ENCODE data around the gene RPS21. TPM values are rescaled to one million over a fixed set of nuclear protein-coding genes. Genes with fewer than 3 reads are reported as not detected.

The RPS21 gene
- total and polyA plus RNA-seq, 4 donors = 222 to 4,827 (median 2,651) TPM

DNA sequence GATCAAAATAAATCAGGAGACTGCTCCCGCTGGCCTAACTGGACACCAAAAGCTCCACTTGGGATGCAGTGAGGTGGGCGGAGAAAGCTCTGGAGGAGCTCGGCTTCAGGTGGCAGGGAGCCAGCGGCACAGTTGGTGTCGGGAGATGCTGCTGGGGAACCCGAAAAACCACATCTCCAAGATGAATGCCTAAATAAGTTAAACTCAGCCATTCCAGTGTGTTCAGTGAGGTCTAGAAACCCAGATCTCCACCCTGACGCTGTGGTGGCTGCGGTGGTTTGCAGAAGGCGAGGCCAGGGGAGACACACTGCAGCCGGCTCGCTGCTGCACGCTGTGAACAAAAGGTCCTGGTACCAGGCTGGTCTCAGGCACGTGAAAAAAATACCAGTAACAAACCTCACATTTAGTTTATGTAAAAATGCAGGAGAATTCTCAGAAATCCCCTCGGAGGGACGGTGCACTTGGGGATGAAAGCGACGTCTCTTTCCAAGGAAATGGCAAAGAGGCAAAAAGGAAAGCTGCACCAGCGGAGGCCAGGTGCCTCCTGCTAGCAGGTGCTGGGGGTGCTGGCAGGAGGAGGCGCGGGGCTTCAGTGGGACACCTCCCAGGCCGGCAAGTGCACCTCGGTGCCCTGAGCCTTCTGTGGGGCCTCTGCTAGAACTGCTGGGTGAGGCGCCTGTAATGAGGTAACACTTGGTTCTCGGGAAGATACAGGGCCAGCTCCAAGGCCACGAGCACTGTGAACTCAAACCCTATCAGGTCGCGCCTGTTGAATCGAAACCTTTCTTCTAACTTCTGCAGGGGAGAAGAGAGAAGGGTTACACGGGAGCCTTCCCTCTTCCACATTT is 3.6 kb downstream of the RPS21 start:
- 89% methylated on average over 29 of the region's 29 CpGs for WGBS, 2 donors
- ATAC-seq (ENCODE audit: insufficient read depth, low FRiP score) (no peak), DNase-seq (no peak)
- Histone ChIP-seq H3K9ac (ENCODE audit: insufficient read depth in 1 of 2, low read length in 2 of 2) (no peak overlapping the region), H3K4me1 (ENCODE audit: control insufficient read depth in 5 of 5, insufficient read depth in 5 of 5, low read length in 5 of 5) (peaks cover 2 to 18% (median 7%) of the 10 kb centered on the region in 5 donors), H3K36me3 (ENCODE audit: control insufficient read depth in 4 of 4, insufficient read depth in 4 of 4, low read length in 4 of 4) (peaks cover 0 to 49% (median 29%) of the 10 kb centered on the region in 4 donors), H3K4me3 (no peak overlapping the region), H3K9me3 (ENCODE audit: control insufficient read depth in 4 of 4, insufficient read depth in 3 of 4, low read length in 3 of 4) (no peaks in the 10 kb centered on the region), H3K27ac (ENCODE audit: low read depth in 1 of 2, low read length in 1 of 2) (no peak overlapping the region), H3K27me3 (ENCODE audit: control insufficient read depth in 3 of 3, insufficient read depth in 3 of 3, low read length in 2 of 3) (no peaks in the 10 kb centered on the region)
- no peak for TF ChIP-seq CTCF (IDR thresholded peaks at IDR 0.05; ENCODE audit: control extremely low read depth, extremely low read depth)

DNA sequence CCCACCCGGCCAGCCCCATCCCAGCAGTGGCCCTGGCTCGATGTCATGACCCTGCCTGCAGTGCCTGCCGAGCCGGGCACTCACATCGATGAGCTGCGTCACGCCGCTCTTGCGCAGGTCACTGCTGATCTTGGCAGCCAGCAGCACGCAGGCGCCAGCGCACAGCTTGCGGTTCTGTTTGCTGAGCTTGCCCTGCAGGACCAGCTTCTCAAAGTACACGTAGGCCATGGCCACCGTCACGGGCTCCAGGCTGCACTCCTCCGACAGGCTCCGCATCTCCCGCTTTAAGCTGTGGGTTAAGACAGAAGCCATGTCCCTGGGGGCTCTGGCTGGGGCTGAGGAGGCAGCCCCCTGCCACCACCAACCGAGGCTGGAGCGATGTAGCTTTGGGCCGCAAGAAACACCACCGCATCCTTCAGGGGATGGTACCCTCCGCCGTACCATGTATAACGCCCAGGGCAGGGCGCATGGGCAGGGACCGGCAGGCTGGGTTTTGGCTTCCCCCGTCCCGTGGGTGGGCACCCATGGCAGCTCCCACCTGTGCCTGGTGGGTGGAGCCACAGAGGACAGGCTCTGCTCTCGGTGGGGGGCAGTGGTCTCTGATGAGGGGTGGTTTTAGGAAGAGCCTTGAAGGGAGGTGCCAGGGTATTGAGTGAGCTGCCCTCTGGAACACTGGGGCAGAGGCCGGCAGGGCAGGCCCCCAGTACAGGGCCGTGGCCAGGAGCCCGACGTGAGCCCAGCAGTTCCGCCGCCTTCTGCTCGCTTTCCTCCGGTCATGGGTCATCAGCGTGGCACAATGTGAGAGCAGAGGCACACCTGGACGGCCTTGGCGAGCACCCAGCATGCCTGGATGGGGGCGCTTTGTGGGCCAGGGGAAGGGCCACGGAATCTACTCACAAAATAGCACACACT is 4.5 kb downstream of the RPS21 start:
- Histone ChIP-seq H3K4me3 (no peak overlapping the region), H3K27ac (ENCODE audit: low read depth in 1 of 2, low read length in 1 of 2) (no peak overlapping the region), H3K27me3 (ENCODE audit: control insufficient read depth in 3 of 3, insufficient read depth in 3 of 3, low read length in 2 of 3) (no peaks in the 10 kb centered on the region), H3K36me3 (ENCODE audit: control insufficient read depth in 4 of 4, insufficient read depth in 4 of 4, low read length in 4 of 4) (peaks cover 0 to 52% (median 29%) of the 10 kb centered on the region in 4 donors), H3K9me3 (ENCODE audit: control insufficient read depth in 4 of 4, insufficient read depth in 3 of 4, low read length in 3 of 4) (no peaks in the 10 kb centered on the region), H3K4me1 (ENCODE audit: control insufficient read depth in 5 of 5, insufficient read depth in 5 of 5, low read length in 5 of 5) (peaks cover 0 to 10% (median 6%) of the 10 kb centered on the region in 5 donors), H3K9ac (ENCODE audit: insufficient read depth in 1 of 2, low read length in 2 of 2) (no peak overlapping the region)
- TF ChIP-seq CTCF (IDR thresholded peaks at IDR 0.05; ENCODE audit: control extremely low read depth, extremely low read depth) = no peak
- 91% methylated on average over 43 to 44 of the region's 44 CpGs for WGBS, 2 donors
- DNase-seq = no peak
- ATAC-seq (ENCODE audit: insufficient read depth, low FRiP score) = no peak

DNA sequence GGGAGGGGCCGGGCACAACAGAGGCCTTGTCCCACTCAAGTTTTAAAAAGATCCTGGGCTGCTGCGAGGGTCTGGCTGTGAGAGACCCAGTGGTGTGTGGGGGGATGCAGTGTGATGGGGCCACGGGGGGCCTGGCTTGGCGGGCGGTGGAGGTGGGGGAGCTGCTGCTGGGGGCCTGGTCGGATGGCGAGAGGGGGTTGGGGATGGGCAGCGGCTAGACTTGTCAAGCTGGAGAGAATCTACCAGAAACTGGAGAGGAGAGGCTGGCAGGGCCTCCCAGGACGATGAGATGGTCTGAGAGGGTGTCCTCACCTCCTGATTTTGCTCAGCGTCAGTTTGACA is 5.1 kb downstream of the RPS21 start:
- DNase-seq (no peak), ATAC-seq (ENCODE audit: insufficient read depth, low FRiP score) (no peak)
- Histone ChIP-seq H3K9me3 (ENCODE audit: control insufficient read depth in 4 of 4, insufficient read depth in 3 of 4, low read length in 3 of 4) (no peaks in the 10 kb centered on the region), H3K4me3 (no peak overlapping the region), H3K36me3 (ENCODE audit: control insufficient read depth in 4 of 4, insufficient read depth in 4 of 4, low read length in 4 of 4) (peaks cover 0 to 52% (median 29%) of the 10 kb centered on the region in 4 donors), H3K27ac (ENCODE audit: low read depth in 1 of 2, low read length in 1 of 2) (no peak overlapping the region), H3K9ac (ENCODE audit: insufficient read depth in 1 of 2, low read length in 2 of 2) (no peak overlapping the region), H3K4me1 (ENCODE audit: control insufficient read depth in 5 of 5, insufficient read depth in 5 of 5, low read length in 5 of 5) (peaks cover 0 to 9% (median 6%) of the 10 kb centered on the region in 5 donors), H3K27me3 (ENCODE audit: control insufficient read depth in 3 of 3, insufficient read depth in 3 of 3, low read length in 2 of 3) (no peaks in the 10 kb centered on the region)
- no peak for TF ChIP-seq CTCF (IDR thresholded peaks at IDR 0.05; ENCODE audit: control extremely low read depth, extremely low read depth)
- WGBS, 2 donors = 86 to 89% methylated on average over 10 of the region's 10 CpGs
